ENCODE results near the gene ZDHHC6.
"Not testable (repeated sequence)": the region's sequence is repeated elsewhere in the genome, so short reads cannot be mapped to it uniquely, and the experiment has no call there.

The ZDHHC6 gene

DNA sequence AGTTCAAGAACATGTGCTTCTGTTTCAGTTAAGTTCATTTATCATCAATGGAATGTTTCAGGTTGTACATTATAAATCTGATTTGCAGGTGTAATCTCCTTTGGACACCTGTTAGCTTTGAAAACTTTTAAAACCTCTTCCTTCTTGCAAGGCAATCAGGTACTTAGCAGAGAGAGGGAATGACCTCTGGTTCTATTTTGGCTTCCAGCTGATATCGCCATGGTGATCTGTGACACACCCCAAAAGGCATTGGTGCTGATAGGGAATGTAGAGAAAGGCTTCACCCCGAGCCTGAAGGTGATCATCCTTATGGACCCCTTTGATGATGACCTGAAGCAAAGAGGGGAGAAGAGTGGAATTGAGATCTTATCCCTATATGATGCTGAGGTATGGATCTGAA, 37.4 kb downstream of the ZDHHC6 start:
- Histone ChIP-seq H3K27me3 (replicated peaks in 2 of 5; ENCODE audit: control insufficient read depth in 4 of 5, insufficient read depth in 5 of 5, low read length in 4 of 5) (no peaks in the 10 kb centered on the region), H3K4me1 (ENCODE audit: control extremely low read depth in 1 of 4, control insufficient read depth in 4 of 4, insufficient read depth in 4 of 4, low read length in 3 of 4) (no peaks in the 10 kb centered on the region), H3K27ac (ENCODE audit: insufficient read depth in 1 of 2, low read depth in 1 of 2, low read length in 2 of 2, poor library complexity in 1 of 2, severe bottlenecking in 2 of 2) (no peak overlapping the region), H3K4me3 (ENCODE audit: control insufficient read depth in 1 of 7, extremely low read depth in 1 of 7, insufficient read depth in 4 of 7, low read depth in 2 of 7, low read length in 6 of 7) (no peak overlapping the region), H3K9me3 (ENCODE audit: control extremely low read depth in 1 of 5, control insufficient read depth in 4 of 5, insufficient read depth in 2 of 5, low read depth in 1 of 5, low read length in 4 of 5) (peaks cover 0 to 2% (median 0%) of the 10 kb centered on the region in 5 experiments), H3K36me3 (ENCODE audit: control insufficient read depth in 4 of 4, insufficient read depth in 4 of 4, low read length in 3 of 4) (peaks cover 13 to 80% (median 44%) of the 10 kb centered on the region in 4 experiments)
- POLR2A ChIA-PET: no interaction called here
- WGBS (ENCODE audit: insufficient coverage): 100% methylated on average over 2 of the region's 2 CpGs
- no peak for DNase-seq
- CTCF ChIA-PET: interaction anchor here (0.9 kb wide), 1 partner anchor 27 kb away, joined by 3 read pairs; no protein-coding TSS in a partner anchor

DNA sequence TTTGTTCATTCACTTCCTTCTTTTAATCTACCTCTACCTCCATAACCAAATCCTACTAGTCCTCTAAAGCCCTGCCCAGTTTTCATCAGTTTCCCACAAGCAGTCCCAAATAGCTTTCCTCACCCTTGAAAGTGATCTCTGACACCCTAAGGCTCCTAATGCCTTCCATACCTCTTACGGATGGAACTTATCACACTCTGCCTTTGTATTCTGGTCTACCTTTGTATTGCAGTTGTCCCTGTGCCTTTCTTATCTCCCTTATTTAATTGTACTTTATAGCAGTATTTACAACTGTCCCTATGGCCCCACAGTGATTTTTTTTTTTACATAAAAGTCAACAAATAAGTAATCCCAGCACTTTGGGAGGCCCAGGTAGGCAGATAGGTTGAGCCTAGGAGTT, 39.0 kb downstream of the ZDHHC6 start:
- Histone ChIP-seq H3K9me3 (ENCODE audit: control extremely low read depth in 1 of 5, control insufficient read depth in 4 of 5, insufficient read depth in 2 of 5, low read depth in 1 of 5, low read length in 4 of 5) (peaks cover 0 to 2% (median 0%) of the 10 kb centered on the region in 5 experiments), H3K4me3 (ENCODE audit: control insufficient read depth in 1 of 7, extremely low read depth in 1 of 7, insufficient read depth in 4 of 7, low read depth in 2 of 7, low read length in 6 of 7) (no peak overlapping the region), H3K36me3 (ENCODE audit: control insufficient read depth in 4 of 4, insufficient read depth in 4 of 4, low read length in 3 of 4) (peaks cover 10 to 88% (median 39%) of the 10 kb centered on the region in 4 experiments), H3K27me3 (replicated peaks in 2 of 5; ENCODE audit: control insufficient read depth in 4 of 5, insufficient read depth in 5 of 5, low read length in 4 of 5) (no peaks in the 10 kb centered on the region), H3K27ac (ENCODE audit: insufficient read depth in 1 of 2, low read depth in 1 of 2, low read length in 2 of 2, poor library complexity in 1 of 2, severe bottlenecking in 2 of 2) (no peak overlapping the region), H3K4me1 (ENCODE audit: control extremely low read depth in 1 of 4, control insufficient read depth in 4 of 4, insufficient read depth in 4 of 4, low read length in 3 of 4) (no peaks in the 10 kb centered on the region)
- WGBS (ENCODE audit: insufficient coverage): 100% methylated on average over 1 of the region's 1 CpG
- ChIA-PET CTCF (interaction anchor here (0.7 to 1.2 kb wide), 2 partner anchors 17 to 35 kb away, joined by 3 read pairs; no protein-coding TSS in a partner anchor), POLR2A (no interaction called here)
- DNase-seq: no peak

- H3K27me3 ChIP-seq (replicated peaks in 2 of 5; ENCODE audit: control insufficient read depth in 4 of 5, insufficient read depth in 5 of 5, low read length in 4 of 5); DNase-seq; POLR2A ChIA-PET; H3K27ac ChIP-seq (ENCODE audit: insufficient read depth in 1 of 2, low read depth in 1 of 2, low read length in 2 of 2, poor library complexity in 1 of 2, severe bottlenecking in 2 of 2); H3K9me3 ChIP-seq (ENCODE audit: control extremely low read depth in 1 of 5, control insufficient read depth in 4 of 5, insufficient read depth in 2 of 5, low read depth in 1 of 5, low read length in 4 of 5); H3K4me1 ChIP-seq (ENCODE audit: control extremely low read depth in 1 of 4, control insufficient read depth in 4 of 4, insufficient read depth in 4 of 4, low read length in 3 of 4); H3K4me3 ChIP-seq (ENCODE audit: control insufficient read depth in 1 of 7, extremely low read depth in 1 of 7, insufficient read depth in 4 of 7, low read depth in 2 of 7, low read length in 6 of 7): not testable (repeated sequence)
- H3K36me3 ChIP-seq (ENCODE audit: control insufficient read depth in 4 of 4, insufficient read depth in 4 of 4, low read length in 3 of 4): peaks cover 10 to 86% (median 37%) of the 10 kb centered on the region in 4 experiments
- 100% methylated on average over 1 of the region's 2 CpGs for WGBS (ENCODE audit: insufficient coverage)
- CTCF ChIA-PET: interaction anchor here (0.6 kb wide), 1 partner anchor 85 kb away, joined by 4 read pairs; no protein-coding TSS in a partner anchor
Measured at GRCh38 chr10:112406806-112407205, 39.9 kb downstream of the ZDHHC6 start.

DNA sequence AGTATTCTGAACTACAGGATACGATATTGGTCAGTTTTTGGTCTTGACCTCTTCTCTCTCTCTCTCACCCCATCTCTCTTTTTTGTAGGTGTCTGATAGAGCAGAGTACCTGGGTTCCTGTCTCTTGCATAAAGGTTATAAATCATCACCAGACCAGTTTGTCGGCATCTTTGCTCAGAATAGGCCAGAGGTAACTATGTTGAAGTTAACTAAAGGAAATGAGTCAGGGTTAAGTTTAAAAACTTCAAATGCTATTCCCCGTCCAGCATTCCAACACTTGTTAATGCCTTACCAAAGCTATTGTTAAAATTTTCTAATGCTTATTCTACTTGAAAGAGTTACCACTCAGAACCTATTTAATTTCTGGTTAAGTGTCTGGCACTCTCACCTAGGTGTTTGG, 42.1 kb downstream of the ZDHHC6 start:
- no peak for DNase-seq
- no CpG with 5 or more reads among the region's 3 CpGs for WGBS (ENCODE audit: insufficient coverage)
- no peaks in the 10 kb centered on the region for H3K27me3 ChIP-seq (replicated peaks in 2 of 5; ENCODE audit: control insufficient read depth in 4 of 5, insufficient read depth in 5 of 5, low read length in 4 of 5)
- H3K4me3 ChIP-seq (ENCODE audit: control insufficient read depth in 1 of 7, extremely low read depth in 1 of 7, insufficient read depth in 4 of 7, low read depth in 2 of 7, low read length in 6 of 7): no peak overlapping the region
- no peak overlapping the region for H3K27ac ChIP-seq (ENCODE audit: insufficient read depth in 1 of 2, low read depth in 1 of 2, low read length in 2 of 2, poor library complexity in 1 of 2, severe bottlenecking in 2 of 2)
- H3K9me3 ChIP-seq (ENCODE audit: control extremely low read depth in 1 of 5, control insufficient read depth in 4 of 5, insufficient read depth in 2 of 5, low read depth in 1 of 5, low read length in 4 of 5): peaks cover 0 to 2% (median 0%) of the 10 kb centered on the region in 5 experiments
- ChIA-PET POLR2A (no interaction called here), CTCF (no interaction called here)
- H3K36me3 ChIP-seq (ENCODE audit: control insufficient read depth in 4 of 4, insufficient read depth in 4 of 4, low read length in 3 of 4): peaks cover 10 to 76% (median 31%) of the 10 kb centered on the region in 4 experiments
- no peaks in the 10 kb centered on the region for H3K4me1 ChIP-seq (ENCODE audit: control extremely low read depth in 1 of 4, control insufficient read depth in 4 of 4, insufficient read depth in 4 of 4, low read length in 3 of 4)

GRCh38 chr10:112402917-112403316, 43.8 kb downstream of the ZDHHC6 start:
- Histone ChIP-seq H3K4me1 (ENCODE audit: control extremely low read depth in 1 of 4, control insufficient read depth in 4 of 4, insufficient read depth in 4 of 4, low read length in 3 of 4) (no peaks in the 10 kb centered on the region), H3K9me3 (ENCODE audit: control extremely low read depth in 1 of 5, control insufficient read depth in 4 of 5, insufficient read depth in 2 of 5, low read depth in 1 of 5, low read length in 4 of 5) (peaks cover 0 to 2% (median 0%) of the 10 kb centered on the region in 5 experiments), H3K36me3 (ENCODE audit: control insufficient read depth in 4 of 4, insufficient read depth in 4 of 4, low read length in 3 of 4) (peaks cover 9 to 73% (median 31%) of the 10 kb centered on the region in 4 experiments), H3K27ac (ENCODE audit: insufficient read depth in 1 of 2, low read depth in 1 of 2, low read length in 2 of 2, poor library complexity in 1 of 2, severe bottlenecking in 2 of 2) (no peak overlapping the region), H3K27me3 (replicated peaks in 2 of 5; ENCODE audit: control insufficient read depth in 4 of 5, insufficient read depth in 5 of 5, low read length in 4 of 5) (no peaks in the 10 kb centered on the region), H3K4me3 (ENCODE audit: control insufficient read depth in 1 of 7, extremely low read depth in 1 of 7, insufficient read depth in 4 of 7, low read depth in 2 of 7, low read length in 6 of 7) (no peak overlapping the region)
- DNase-seq: no peak
- POLR2A ChIA-PET: no interaction called here
- CTCF ChIA-PET: no interaction called here
- WGBS (ENCODE audit: insufficient coverage): 100% methylated on average over 1 of the region's 2 CpGs

- no CpG with 5 or more reads among the region's 2 CpGs for WGBS (ENCODE audit: insufficient coverage)
- Histone ChIP-seq H3K27me3 (replicated peaks in 2 of 5; ENCODE audit: control insufficient read depth in 4 of 5, insufficient read depth in 5 of 5, low read length in 4 of 5) (no peaks in the 10 kb centered on the region), H3K4me3 (ENCODE audit: control insufficient read depth in 1 of 7, extremely low read depth in 1 of 7, insufficient read depth in 4 of 7, low read depth in 2 of 7, low read length in 6 of 7) (no peak overlapping the region), H3K36me3 (ENCODE audit: control insufficient read depth in 4 of 4, insufficient read depth in 4 of 4, low read length in 3 of 4) (peaks cover 7 to 51% (median 36%) of the 10 kb centered on the region in 4 experiments), H3K9me3 (ENCODE audit: control extremely low read depth in 1 of 5, control insufficient read depth in 4 of 5, insufficient read depth in 2 of 5, low read depth in 1 of 5, low read length in 4 of 5) (no peaks in the 10 kb centered on the region), H3K27ac (ENCODE audit: insufficient read depth in 1 of 2, low read depth in 1 of 2, low read length in 2 of 2, poor library complexity in 1 of 2, severe bottlenecking in 2 of 2) (no peak overlapping the region), H3K4me1 (ENCODE audit: control extremely low read depth in 1 of 4, control insufficient read depth in 4 of 4, insufficient read depth in 4 of 4, low read length in 3 of 4) (no peaks in the 10 kb centered on the region)
- POLR2A ChIA-PET: no interaction called here
- no peak for DNase-seq
- CTCF ChIA-PET: no interaction called here
Measured at GRCh38 chr10:112397592-112397991, 49.1 kb downstream of the ZDHHC6 start.

GRCh38 chr10:112395809-112396530, 50.7 kb downstream of the ZDHHC6 start:
- POLR2A ChIA-PET: interaction anchor here (0.6 kb wide), 1 partner anchor 13 kb away, joined by 3 read pairs; no protein-coding TSS in a partner anchor
- CTCF ChIA-PET: interaction anchor here (2.0 kb wide), 1 partner anchor 40 kb away, joined by 5 read pairs; no protein-coding TSS in a partner anchor
- Histone ChIP-seq H3K4me3 (ENCODE audit: control insufficient read depth in 1 of 7, extremely low read depth in 1 of 7, insufficient read depth in 4 of 7, low read depth in 2 of 7, low read length in 6 of 7) (no peak overlapping the region), H3K27ac (ENCODE audit: insufficient read depth in 1 of 2, low read depth in 1 of 2, low read length in 2 of 2, poor library complexity in 1 of 2, severe bottlenecking in 2 of 2) (no peak overlapping the region), H3K36me3 (ENCODE audit: control insufficient read depth in 4 of 4, insufficient read depth in 4 of 4, low read length in 3 of 4) (peaks cover 7 to 45% (median 29%) of the 10 kb centered on the region in 4 experiments), H3K9me3 (ENCODE audit: control extremely low read depth in 1 of 5, control insufficient read depth in 4 of 5, insufficient read depth in 2 of 5, low read depth in 1 of 5, low read length in 4 of 5) (no peaks in the 10 kb centered on the region), H3K27me3 (replicated peaks in 2 of 5; ENCODE audit: control insufficient read depth in 4 of 5, insufficient read depth in 5 of 5, low read length in 4 of 5) (no peaks in the 10 kb centered on the region), H3K4me1 (ENCODE audit: control extremely low read depth in 1 of 4, control insufficient read depth in 4 of 4, insufficient read depth in 4 of 4, low read length in 3 of 4) (no peaks in the 10 kb centered on the region)
- DNase-seq: no peak
- WGBS (ENCODE audit: insufficient coverage): 93% methylated on average over 5 of the region's 5 CpGs

All from common myeloid progenitor, CD34-positive (primary cell).